Measurements from ENCODE around the gene GNG12.

- TF ChIP-seq POLR2A (IDR thresholded peaks at IDR 0.05) (no peak), EP300 (IDR thresholded peaks at IDR 0.05) (no peak), CTCF (IDR thresholded peaks at IDR 0.05) (no peak), POLR2AphosphoS5 (IDR thresholded peaks at IDR 0.05) (no peak)
These were observed 44.4 kb downstream of the GNG12 start for GRCh38 chr1:67788904-67789303.
